HG03457 (cell line): ENCODE data around the gene RANBP3.
"Not testable (repeated sequence)": the region's sequence is repeated elsewhere in the genome, so short reads cannot be mapped to it uniquely, and the experiment has no call there.

Experiments used
- ATAC-seq: cut with Tn5 transposase; IDR thresholded peaks from one replicate; pipeline ENCODE4 v1.9.1; 2021; ENCODE audit warnings: moderate number of reproducible peaks; ENCODE audit not compliant: unreplicated experiment

Gene RANBP3

DNA sequence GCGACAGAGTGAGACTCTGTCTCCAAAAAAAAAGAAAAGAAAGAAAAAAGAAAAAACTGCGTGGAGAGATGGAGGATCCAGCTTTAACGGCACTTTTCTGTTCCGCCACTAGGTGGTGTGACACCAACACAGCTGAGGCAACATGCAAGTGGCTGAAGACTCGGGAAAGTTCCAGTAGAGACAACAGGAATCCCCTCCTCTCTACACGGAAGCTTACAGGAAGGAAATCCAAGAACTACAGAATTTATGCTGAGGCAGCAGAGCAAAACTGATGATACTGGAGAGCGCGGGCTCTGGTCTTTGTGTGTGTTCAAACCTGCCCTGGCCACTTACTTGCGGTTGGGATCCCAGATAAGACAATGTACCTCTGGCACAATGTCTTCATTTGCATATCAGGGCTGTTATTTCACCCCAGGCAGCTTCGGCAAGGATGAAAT lies 9.9 kb downstream of the RANBP3 start:
- no peak for ATAC-seq

DNA sequence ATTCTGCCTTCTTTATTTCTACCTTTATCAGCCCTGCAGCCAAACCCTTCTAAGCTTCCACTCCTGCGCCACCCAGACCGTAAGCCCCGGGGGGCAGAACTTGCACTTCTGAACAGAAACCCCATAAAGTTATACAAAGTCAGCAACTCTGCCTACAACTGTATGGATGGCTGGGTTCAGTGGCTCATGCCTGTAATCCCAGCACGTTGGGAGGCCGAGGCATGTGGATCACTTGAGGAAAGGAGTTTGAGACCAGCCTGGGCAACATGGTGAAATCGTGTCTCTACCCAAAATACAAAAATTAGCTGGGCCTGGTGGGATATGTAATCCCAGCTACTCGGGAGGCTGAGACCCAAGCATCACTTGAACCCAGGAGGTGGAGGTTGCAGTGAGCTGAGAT lies 10.4 kb downstream of the RANBP3 start:
- no peak for ATAC-seq

DNA sequence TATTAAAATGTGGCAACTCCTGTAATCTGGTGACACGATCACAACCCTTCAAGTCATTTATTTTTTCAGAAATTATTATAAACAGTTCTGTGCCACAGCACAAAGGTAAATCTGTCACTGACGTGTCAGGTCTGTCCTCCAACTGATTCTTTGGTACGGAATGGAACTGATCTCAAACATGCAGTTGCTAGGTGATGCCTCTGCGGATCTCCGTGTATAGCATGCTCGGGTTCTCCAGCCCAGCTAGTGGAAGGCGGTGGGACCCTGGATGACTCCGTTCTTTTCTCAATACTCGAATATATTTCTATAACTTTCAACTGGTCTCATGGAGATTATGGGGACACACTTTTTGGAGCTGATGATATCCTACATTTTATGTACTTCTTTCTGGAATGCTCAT lies 11.0 kb downstream of the RANBP3 start:
- no peak for ATAC-seq

DNA sequence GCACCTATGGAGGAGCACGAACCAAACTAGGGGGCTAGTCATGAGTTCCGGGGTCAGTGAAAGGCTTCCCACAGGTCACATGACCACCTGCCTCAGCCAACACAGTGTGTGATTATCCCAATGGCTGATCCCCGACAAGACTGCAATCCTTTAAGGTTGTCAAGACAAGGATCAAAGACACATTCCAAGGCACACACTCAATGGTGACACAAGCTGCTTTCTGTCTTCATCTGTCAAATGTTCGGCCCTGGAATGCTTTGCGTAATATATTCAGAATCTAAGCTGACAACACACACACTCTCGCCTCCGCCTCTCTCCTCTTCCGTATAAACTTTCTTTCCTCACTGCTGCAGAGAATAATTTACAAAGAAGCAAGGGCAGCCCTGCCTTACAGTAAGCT lies 11.7 kb downstream of the RANBP3 start:
- no peak for ATAC-seq

DNA sequence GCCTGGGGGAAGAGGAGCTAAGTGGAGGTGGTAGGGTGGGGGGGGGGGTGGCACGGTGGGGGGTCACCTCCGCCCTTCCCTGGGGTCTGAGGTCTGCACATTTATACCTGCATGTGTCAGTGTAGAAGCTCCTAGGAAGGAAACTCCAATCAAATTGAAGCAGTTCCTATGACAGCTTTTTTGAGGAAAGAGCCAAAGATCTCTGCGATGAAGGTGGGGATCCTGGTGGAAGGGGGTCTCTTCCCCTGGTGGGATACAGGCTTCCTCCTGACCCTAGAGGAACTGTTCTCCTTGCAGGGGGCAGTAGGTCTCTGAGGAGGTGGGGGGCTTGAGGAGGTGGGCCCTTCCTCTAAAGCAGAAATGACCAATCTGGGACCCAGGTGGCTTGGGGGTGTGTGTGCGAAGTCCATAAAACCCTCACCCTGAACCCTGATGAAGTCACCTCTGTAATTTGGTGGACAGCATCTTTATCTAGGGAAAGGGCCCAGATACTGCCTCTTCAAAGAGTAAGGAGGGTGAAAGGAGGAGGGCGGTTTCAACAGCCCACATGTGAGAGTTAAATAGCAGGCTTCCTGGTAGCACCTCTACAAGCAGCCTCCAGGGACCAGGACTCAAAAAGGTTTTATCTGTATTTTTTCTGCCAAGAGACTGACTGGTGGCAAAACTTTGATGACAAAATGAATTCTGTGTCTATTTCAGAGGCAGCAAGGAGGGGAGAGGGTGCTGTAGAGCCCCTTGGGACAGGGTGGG lies 12.9 kb downstream of the RANBP3 start:
- ATAC-seq, result no peak

DNA sequence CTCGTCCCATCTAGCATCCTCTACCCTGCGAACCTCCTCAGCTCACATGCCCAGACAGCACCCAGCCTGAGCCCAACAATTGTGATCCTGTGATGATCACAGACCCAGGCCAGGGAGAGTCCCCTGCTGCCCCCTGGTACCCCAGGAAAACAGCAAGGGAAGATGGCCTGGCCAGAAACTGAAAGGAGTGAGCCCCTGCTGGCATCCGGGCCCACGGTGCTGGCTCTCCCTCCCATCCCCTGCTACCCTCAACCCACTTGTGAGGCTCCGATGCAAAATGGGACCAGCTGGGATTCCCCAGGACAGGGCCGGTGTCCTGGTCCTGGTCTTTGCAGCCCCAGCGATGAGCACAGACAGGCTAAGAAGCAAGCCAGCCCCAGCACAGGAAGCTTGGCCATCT lies 14.1 kb downstream of the RANBP3 start:
- no peak for ATAC-seq

DNA sequence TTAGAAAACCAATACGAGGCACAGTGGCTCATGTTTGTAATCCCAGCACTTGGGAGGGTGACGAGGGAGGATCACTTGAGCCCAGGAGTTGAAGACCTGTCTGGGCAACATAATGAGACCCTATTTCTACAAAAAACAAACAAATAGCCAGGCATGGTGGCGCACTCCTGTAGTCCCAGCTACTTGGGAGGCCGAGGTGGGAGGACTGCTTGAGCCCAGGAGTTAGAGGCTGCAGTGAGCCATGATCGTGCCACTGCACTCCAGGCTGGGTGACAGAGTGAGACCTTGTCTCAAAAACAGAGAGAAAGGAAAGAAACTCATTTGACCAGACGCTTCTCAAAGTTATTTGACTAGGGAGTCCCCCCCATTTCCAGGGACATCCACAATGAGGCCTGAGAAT lies 14.7 kb downstream of the RANBP3 start:
- not testable (repeated sequence) for ATAC-seq

DNA sequence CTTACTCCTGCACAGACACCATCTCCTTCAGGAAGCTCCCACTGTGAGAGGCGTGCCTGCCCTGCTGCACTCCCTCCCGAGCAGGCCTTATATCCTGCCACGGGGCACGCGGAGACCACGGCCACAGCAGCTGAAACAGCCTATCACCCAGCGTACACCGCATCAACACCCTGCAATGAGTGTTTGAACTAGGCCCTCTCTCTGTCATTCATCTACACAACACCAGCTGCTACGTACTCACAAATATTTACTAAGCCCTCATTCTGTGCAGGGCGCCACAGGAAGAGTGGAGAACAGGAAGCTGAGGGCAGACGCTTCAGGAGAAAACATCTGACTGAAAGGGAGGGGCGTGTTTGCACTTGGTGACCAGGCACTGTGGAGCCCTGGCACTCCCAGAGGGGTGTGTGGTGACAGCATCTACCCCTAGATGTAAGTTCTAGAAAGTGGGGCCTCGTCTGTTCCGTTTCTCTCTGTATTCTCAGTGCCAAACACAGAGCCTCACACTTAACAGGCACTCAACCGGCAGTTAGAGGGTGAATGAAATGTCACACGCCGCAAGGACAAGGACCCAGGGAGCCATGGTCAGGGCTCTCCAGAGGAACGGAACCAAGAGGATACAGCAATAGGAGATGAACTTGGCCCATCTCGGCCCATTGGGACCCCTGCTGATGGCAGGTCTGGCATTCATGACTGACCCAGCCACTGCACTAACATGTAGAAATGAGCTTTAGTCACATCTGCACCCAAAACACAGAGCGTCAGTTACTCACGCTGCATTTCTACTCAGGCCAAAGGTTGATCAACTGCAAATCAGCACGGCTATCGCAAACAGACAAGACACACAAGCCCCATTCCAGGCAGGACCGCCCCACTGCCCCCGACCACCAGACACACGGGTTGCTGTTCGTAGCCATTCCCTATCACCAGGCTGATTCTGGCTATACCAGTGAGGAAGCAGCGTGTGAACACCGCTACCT lies 15.7 kb downstream of the RANBP3 start:
- no peak for ATAC-seq

DNA sequence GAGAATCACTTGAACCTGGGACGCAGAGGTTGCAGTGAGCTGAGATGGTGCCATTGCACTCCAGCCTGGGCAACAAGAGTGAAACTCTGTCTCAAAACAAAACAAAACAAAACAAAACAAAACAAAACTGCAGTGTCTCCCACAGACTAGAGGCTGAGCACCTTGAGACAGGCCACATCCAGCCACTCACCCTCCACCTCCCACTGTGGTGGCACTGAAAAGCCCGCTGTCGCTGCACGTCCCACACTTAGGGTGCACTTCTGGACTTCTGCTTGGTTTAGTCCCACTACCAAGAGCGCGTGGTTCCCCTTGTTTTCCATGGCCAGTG lies 16.3 kb downstream of the RANBP3 start:
- ATAC-seq, result not testable (repeated sequence)

DNA sequence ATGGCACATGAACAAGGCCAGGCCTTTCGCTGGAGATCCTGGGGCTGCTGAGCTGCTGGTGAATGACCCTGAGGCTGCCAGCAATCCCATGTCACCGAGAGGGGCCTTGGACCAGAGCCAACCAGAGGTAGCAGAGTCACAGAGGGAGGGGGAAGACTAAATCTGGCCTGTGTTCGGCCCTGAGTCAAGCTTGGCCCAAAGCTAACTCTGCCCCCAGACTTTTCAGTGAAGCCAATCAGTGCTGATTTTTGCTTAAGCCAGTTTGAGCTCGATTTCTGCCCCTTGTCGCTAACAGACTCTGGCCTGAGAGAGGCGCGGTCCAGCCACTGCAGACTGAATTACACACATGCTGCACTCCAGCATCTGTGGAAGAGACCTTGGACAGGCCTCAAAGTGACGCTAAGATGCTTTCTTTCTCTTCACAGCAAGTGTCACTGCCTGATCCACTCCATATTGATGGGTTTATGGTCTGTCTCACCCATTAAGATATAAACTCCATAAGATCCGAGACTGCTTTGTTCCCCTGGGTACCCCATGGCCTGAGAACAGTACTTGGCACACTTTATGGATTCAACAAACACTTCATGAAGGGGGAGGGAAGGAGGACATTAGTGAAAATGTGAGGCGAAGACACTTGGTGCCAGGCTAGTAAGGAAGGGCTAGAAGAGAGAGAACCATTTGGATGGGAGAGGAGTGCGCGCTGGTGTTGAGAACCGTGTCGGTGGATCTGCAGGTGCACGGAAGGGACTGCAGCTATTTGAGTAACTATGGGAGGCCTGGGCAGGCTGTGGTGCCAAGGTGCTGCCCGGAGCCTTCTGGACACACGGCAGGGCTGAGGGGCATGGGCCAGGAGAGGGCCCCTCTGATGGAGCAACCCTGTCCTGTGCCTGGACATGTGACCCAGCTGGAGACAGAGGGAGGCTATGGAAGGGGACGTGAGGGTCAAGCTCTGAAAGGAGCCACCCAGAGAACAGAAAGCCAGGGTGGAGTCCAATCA lies 17.6 kb downstream of the RANBP3 start:
- ATAC-seq, result no peak

DNA sequence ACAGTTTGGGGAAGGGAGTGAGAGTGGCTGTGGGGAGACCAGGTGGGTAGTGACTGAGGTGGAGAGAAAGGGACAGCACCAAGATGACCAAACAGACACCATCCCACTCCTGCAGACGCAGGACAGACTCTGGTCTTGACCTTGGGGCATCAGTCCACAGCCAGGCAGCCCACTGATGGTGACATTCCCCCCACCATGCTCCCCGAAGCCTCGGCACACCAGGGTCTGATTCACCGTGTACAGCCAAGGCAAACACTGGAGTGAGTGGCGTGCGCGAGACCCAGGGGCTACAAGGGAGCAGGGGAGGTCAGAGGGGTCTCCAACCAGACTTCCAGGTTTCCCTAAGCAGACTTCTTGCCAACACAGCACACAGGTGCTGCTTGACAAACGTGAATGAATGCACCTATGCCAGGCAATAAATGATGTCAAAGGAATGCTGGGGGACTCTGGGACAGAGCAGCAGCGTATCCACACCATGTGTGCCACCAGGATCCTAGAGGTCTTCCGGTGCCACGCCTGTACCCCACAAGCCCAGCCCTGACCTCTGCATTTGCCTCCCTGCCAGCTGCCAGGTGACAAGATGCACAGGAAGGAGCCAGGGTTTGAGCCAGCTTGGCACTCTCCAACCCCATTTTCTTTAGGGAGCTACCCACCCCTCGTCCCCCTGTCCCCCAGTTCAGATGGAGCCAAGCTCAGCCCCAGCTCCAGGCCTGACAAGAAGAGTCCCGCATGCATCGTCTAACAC lies 18.5 kb downstream of the RANBP3 start:
- ATAC-seq, result no peak

DNA sequence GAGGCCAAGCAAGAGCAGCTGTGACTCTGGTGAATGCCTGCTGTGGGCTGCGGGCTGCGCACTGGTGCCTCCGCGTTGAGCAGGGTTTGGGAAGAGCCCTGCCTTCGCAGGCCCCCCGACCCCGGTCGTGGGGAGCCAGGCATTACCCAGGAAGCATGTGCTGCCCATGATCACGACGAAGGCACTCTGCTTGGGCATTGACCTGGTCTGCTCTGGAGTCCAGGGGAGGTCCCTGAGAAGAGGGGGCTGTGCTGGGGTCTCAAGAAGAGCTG lies 19.2 kb downstream of the RANBP3 start:
- ATAC-seq, result no peak

DNA sequence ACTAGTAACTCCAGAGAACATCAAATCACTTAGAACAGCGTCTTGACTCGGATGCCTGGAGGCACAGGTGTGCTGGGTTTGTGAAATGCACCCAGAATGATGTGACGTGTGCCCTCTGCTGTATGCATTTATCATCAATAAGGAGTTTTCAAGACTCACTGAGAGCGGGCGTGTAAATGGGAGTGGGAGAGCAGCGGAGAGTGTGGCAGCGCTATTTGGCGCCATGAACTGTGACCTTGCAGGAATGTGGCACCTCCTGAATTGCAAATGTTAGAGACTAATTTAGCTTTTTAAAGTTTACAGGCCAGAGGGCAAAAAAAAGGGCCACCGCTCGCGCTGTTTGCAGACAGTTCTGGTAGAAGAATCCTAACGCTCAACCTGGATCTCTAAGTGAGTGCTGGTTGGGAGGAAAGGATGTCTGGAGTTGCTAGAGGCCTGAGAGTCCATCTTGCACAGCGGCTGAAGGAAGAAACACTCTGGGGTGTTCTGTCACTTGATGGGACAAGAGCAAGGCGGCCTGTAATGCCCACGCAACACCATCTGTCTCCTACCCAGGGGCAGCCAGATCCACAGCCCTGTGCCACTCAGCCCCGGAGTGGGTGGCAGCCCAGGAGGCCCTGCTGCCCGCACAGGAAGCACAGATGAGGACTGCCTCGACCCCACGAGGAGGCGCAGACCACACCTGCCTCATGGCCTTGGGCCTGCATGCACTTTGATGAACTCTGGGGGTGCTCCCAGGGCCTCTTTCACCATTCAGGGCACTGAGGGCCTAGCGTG lies 19.7 kb downstream of the RANBP3 start:
- ATAC-seq, result no peak

DNA sequence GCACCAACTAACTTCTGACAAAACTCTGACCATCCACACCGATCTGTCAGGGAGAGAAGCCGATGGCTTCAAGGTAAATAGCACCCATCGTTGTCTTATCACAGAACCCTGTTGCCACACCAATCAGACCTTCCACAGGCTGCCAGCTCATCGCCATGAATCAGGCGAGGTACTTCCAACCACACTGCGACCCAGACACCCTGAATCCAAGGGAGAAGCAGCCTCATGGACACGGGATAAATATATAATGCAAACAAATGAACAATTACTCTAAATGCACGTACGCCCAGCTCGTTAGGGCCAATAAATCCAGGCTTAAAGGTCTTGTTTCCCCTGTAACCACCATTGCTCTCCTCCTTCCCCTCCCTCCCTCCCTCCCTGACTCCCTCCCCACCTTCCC lies 20.8 kb downstream of the RANBP3 start:
- no peak for ATAC-seq

DNA sequence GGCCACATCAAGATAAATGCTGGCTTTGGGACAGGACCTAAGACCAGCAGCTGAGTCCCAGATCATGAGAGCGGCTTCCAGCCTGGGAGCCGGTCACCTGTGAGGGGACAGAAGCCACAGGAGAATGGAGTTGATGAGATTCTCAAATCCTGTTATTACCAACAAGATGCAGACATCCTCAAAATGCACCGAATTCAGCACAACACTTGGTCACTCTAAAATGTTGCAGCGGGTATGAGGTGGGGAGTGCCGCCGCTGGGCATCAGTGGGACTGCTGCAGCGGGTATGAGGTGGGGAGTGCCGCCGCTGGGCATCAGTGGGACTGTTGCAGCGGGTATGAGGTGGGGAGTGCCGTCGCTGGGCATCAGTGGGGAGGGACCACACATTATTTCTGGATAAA lies 21.2 kb downstream of the RANBP3 start:
- ATAC-seq, result no peak

DNA sequence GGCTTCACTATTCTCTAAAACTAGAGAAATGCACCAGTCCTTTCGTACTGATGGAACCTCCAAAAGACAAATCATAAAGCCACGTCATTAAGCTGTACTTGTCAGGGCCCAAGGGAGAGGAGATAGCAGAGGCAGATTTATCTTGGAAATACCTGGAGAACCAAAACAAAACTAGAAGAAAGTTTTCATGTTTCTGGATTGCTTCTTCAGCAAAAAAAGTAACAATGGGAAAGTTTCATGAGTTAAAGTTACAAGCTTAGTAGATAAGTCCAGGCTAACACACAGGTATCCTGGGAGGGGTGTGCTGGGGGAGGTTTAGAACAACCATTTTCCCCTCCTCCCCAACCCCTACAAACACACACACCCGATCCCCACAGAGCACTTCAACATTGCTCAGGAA lies 21.6 kb downstream of the RANBP3 start:
- no peak for ATAC-seq

DNA sequence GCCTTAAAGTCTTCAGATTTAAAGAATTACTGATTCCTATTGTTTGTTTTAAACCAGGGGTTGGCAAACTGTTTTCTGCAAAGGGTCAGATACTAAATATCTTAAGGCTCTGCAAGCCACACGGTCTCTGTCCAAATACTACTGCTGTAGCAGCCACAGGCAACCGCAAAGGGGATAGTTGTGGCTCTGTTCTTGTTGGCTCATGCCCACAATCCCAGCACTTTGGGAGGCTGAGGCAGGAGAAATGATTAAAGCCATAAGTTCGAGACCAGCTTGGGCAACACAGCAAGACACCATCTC lies 22.4 kb downstream of the RANBP3 start:
- ATAC-seq, result no peak

DNA sequence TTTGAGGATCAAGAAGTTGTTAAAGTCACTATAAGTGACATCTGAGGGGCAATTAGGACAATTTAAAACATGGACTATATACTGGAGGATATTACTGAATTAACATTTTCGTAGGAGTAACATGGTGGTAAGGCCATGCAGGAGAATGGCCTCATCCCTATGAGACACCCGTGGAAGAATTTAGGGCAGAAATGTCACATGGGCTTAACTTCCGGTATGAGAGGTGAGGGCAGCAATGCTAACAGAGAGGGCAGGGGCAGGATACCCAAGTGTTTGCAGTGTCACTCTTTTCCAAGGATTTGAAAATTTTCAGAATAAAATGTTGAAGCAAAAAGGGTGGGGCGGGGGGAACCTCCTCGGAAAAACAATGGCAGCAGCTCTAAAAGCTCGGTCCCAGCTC lies 23.6 kb downstream of the RANBP3 start:
- no peak for ATAC-seq

DNA sequence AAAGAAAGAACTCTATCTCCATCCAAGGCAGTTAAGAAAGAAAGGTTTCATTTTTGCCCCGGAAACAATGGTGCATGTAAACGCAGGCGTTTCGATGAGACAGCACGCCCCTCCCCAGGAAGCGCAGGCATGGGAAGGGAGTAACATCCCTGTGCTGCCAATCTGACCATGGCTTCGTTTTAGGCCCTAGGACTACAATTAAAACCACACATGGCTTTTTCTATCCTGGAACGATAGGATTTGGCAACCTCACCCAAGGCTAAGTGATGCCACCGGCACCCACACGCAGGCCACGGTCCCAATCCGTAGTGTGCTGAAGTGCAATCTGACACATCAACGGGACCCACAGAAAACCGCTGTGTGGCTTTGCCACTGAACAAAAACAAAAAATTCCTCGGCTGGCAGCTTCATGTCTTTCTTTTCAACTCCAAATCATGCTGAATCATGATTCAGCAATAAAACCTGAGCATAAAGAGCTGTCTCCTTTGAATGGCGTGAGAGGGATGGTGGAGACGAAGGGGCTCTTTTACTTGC lies 24.2 kb downstream of the RANBP3 start:
- no peak for ATAC-seq
